Spleen (tissue), 3 donors: Measurements from ENCODE around the gene GFRAL.

ENCODE experiments used
- POLR2A ChIP-seq, 3 donors: fragments of 450-650 bp; IDR thresholded peaks; one replicate each; pipeline ENCODE4 v1.5.1; 2017; ENCODE audit warnings: antibody characterized with exemption in 3 of 3, mild to moderate bottlenecking in 1 of 3
- POLR2AphosphoS5 ChIP-seq, 3 donors: sonication (generic); formaldehyde crosslinking; IDR thresholded peaks; one replicate each; pipeline ENCODE4 v1.5.1; 2017; ENCODE audit warnings: antibody characterized with exemption in 3 of 3

DNA sequence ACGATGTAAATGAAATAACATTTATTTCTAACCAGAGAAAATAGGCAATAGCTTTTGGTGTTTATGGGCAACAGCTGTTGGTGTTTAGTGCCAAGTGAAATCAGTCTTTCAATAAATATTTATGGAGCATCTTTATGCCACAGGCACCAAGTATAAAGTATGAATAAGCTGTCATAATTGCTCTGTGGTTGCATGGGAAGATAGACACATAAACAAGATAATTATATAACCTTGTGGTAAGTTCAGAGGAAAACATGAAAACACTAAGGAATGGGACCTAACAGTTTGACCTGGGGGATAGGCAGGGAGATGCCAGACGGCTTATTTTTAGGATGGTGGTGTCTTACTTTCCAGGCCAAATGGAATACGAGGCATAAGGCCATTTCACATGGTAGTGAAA, 110.9 kb downstream of the GFRAL start:
- TF ChIP-seq POLR2A (IDR thresholded peaks at IDR 0.05): no peak
- no peak for TF ChIP-seq POLR2AphosphoS5 (IDR thresholded peaks at IDR 0.05)
